HG02840 (cell line): ENCODE data around the gene WNT7B.

Experiments used
- ATAC-seq: cut with Tn5 transposase; IDR thresholded peaks from one replicate; pipeline ENCODE4 v1.9.1; 2021; ENCODE audit warnings: mild to moderate bottlenecking, moderate library complexity, moderate number of reproducible peaks; ENCODE audit not compliant: unreplicated experiment, low FRiP score

Gene WNT7B

GRCh38 chr22:45933506-45934167 is 43.3 kb downstream of the WNT7B start:
- no peak for ATAC-seq

- no peak for ATAC-seq
Observed at GRCh38 chr22:45932071-45932470, 44.9 kb downstream of the WNT7B start.

GRCh38 chr22:45931042-45931441 is 45.9 kb downstream of the WNT7B start:
- no peak for ATAC-seq

- no peak for ATAC-seq
Observed at GRCh38 chr22:45930324-45930723, 46.6 kb downstream of the WNT7B start.

- no peak for ATAC-seq
Observed at GRCh38 chr22:45929649-45930048, 47.3 kb downstream of the WNT7B start.

GRCh38 chr22:45928726-45929368 is 48.1 kb downstream of the WNT7B start:
- ATAC-seq = no peak

GRCh38 chr22:45927059-45927458 is 49.9 kb downstream of the WNT7B start:
- ATAC-seq = no peak

- no peak for ATAC-seq
Observed at GRCh38 chr22:45926433-45926832, 50.5 kb downstream of the WNT7B start.

- ATAC-seq = no peak
Observed at GRCh38 chr22:45925811-45926351, 51.1 kb downstream of the WNT7B start.

- no peak for ATAC-seq
Observed at GRCh38 chr22:45923835-45924234, 53.1 kb downstream of the WNT7B start.

GRCh38 chr22:45923212-45923611 is 53.8 kb downstream of the WNT7B start:
- no peak for ATAC-seq

- ATAC-seq = no peak
Observed at GRCh38 chr22:45922661-45923060, 54.3 kb downstream of the WNT7B start.

GRCh38 chr22:45922256-45922655 is 54.7 kb downstream of the WNT7B start:
- no peak for ATAC-seq

GRCh38 chr22:45919504-45920286 is 57.3 kb downstream of the WNT7B start:
- ATAC-seq = no peak

GRCh38 chr22:45918459-45919370 is 58.2 kb downstream of the WNT7B start:
- ATAC-seq = no peak

- no peak for ATAC-seq
Observed at GRCh38 chr22:45917700-45918458, 59.1 kb downstream of the WNT7B start.

- no peak for ATAC-seq
Observed at GRCh38 chr22:45917146-45917545, 59.8 kb downstream of the WNT7B start.

GRCh38 chr22:45916515-45916914 is 60.4 kb downstream of the WNT7B start:
- no peak for ATAC-seq

GRCh38 chr22:45915841-45916240 is 61.1 kb downstream of the WNT7B start:
- ATAC-seq = no peak

- ATAC-seq = no peak
Observed at GRCh38 chr22:45915151-45915550, 61.8 kb downstream of the WNT7B start.
